Progenitor cell of endocrine pancreas (in vitro differentiated cells): ENCODE results near the gene DUSP22. TPM values are rescaled to one million over a fixed set of nuclear protein-coding genes. Genes with fewer than 3 reads are reported as not detected.

Source experiments
- DNase-seq: peaks from one replicate; pipeline ENCODE4 v3.0.0; 2021; ENCODE audit warnings: low spot score; ENCODE audit not compliant: unreplicated experiment
- H3K27ac Mint-ChIP-seq: 2 replicates; pipeline ENCODE4 v1.8.0; 2021; ENCODE audit warnings: mild to moderate bottlenecking, moderate library complexity, mixed read lengths
- H3K27me3 Mint-ChIP-seq: 2 replicates; pipeline ENCODE4 v1.8.0; 2021; ENCODE audit warnings: mixed read lengths
- H3K36me3 Mint-ChIP-seq: 2 replicates; pipeline ENCODE4 v1.8.0; 2022; ENCODE audit warnings: mixed read lengths; ENCODE audit not compliant: insufficient read depth
- H3K4me1 Mint-ChIP-seq: 2 replicates; pipeline ENCODE4 v1.8.0; 2021; ENCODE audit warnings: low read depth, mixed read lengths
- H3K4me3 Mint-ChIP-seq: 2 replicates; pipeline ENCODE4 v1.8.0; 2021; ENCODE audit warnings: low read depth, mild to moderate bottlenecking, moderate library complexity, mixed read lengths
- H3K9me3 Mint-ChIP-seq: 2 replicates; pipeline ENCODE4 v1.8.0; 2021; ENCODE audit warnings: low read depth, mixed read lengths
- total RNA-seq: library from RNA; stranded (reverse); gene quantifications from 2 replicates; pipeline ENCODE4 v1.2.1, GENCODE V29; 2021
- TF ChIP-seq, protein P1 (sequence below): fragments of 200-600 bp; sonication (generic); IDR thresholded peaks from one replicate; pipeline ENCODE4 v1.5.0; 2021; ENCODE audit warnings: antibody characterized with exemption, mild to moderate bottlenecking; ENCODE audit not compliant: unreplicated experiment

The DUSP22 gene
- total RNA-seq, 1 donor from 2014 or later: 40.4 TPM

GRCh38 chr6:308768-309167, 16.5 kb downstream of the DUSP22 start:
- H3K36me3 Mint-ChIP-seq: peaks cover 5% of the 10 kb centered on the region
- no peak for DNase-seq

DNA sequence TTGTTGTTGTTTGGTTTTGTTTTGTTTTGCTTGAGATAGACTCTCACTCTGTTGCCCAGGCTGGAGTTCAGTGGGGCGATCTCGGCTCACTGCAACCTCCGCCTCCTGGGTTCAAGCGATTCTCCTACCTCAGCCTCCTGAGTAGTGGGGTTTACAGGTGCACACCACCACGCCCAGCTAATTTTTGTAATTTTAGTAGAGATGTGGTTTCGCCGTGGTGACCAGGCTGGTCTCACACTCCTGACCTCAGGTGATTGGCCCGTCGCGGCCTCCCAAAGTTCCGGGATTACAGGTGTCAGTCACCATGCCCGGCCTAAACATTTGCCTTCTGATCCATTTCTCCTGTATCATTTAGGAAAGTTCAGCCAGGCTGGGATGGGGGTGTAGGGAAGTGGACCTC, 17.7 kb downstream of the DUSP22 start:
- H3K27me3 Mint-ChIP-seq: no peaks in the 10 kb centered on the region
- TF ChIP-seq, protein P1, sequence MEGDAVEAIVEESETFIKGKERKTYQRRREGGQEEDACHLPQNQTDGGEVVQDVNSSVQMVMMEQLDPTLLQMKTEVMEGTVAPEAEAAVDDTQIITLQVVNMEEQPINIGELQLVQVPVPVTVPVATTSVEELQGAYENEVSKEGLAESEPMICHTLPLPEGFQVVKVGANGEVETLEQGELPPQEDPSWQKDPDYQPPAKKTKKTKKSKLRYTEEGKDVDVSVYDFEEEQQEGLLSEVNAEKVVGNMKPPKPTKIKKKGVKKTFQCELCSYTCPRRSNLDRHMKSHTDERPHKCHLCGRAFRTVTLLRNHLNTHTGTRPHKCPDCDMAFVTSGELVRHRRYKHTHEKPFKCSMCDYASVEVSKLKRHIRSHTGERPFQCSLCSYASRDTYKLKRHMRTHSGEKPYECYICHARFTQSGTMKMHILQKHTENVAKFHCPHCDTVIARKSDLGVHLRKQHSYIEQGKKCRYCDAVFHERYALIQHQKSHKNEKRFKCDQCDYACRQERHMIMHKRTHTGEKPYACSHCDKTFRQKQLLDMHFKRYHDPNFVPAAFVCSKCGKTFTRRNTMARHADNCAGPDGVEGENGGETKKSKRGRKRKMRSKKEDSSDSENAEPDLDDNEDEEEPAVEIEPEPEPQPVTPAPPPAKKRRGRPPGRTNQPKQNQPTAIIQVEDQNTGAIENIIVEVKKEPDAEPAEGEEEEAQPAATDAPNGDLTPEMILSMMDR: no peak
- H3K4me1 Mint-ChIP-seq: peaks cover 4% of the 10 kb centered on the region
- H3K27ac Mint-ChIP-seq: no peak overlapping the region
- no peak for DNase-seq
- no peak overlapping the region for H3K4me3 Mint-ChIP-seq
- H3K36me3 Mint-ChIP-seq: peaks cover 3% of the 10 kb centered on the region
- H3K9me3 Mint-ChIP-seq: peaks cover 16% of the 10 kb centered on the region

More at GRCh38 chr6:308768-309167, 16.5 kb downstream of the DUSP22 start:
- TF ChIP-seq, protein P1: no peak
- Mint-ChIP-seq H3K4me1 (peaks cover 4% of the 10 kb centered on the region), H3K27me3 (no peaks in the 10 kb centered on the region), H3K4me3 (no peak overlapping the region), H3K9me3 (peaks cover 20% of the 10 kb centered on the region), H3K27ac (no peak overlapping the region)

GRCh38 chr6:310671-311070, 18.4 kb downstream of the DUSP22 start:
- no peaks in the 10 kb centered on the region for H3K27me3 Mint-ChIP-seq
- H3K9me3 Mint-ChIP-seq: peaks cover 17% of the 10 kb centered on the region
- TF ChIP-seq, protein P1: no peak
- H3K4me3 Mint-ChIP-seq: no peak overlapping the region
- no peak overlapping the region for H3K27ac Mint-ChIP-seq
- H3K36me3 Mint-ChIP-seq: peaks cover 3% of the 10 kb centered on the region
- H3K4me1 Mint-ChIP-seq: peaks cover 4% of the 10 kb centered on the region
- DNase-seq: no peak

GRCh38 chr6:311679-312220, 19.5 kb downstream of the DUSP22 start:
- Mint-ChIP-seq H3K27ac (no peak overlapping the region), H3K9me3 (peaks cover 18% of the 10 kb centered on the region)

DNA sequence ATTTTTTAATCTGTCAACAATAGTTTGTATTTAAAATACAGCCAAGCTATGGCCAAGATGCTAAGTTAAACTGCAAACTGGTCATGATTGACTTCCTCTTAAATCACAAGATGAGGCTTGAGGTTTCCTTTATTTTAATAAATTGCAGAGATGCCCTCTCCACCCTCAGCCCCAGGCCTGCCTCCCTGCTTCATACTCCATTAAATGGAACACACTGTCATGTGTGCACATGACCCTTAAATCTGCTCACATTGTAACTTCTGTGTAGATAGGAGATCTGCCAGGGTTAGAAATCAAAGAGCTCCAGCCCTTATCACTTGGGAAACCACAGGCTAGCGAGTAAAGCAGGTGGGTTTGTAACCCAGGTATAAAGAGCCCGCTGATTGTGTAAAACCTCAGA, 20.8 kb downstream of the DUSP22 start:
- Mint-ChIP-seq H3K36me3 (peaks cover 1% of the 10 kb centered on the region), H3K4me3 (no peak overlapping the region), H3K9me3 (peaks cover 17% of the 10 kb centered on the region), H3K4me1 (peaks cover 4% of the 10 kb centered on the region), H3K27ac (no peak overlapping the region), H3K27me3 (no peaks in the 10 kb centered on the region)
- no peak for DNase-seq
- TF ChIP-seq, protein P1: no peak

More at GRCh38 chr6:311679-312220, 19.5 kb downstream of the DUSP22 start:
- H3K4me1 Mint-ChIP-seq: peaks cover 4% of the 10 kb centered on the region
- peaks cover 3% of the 10 kb centered on the region for H3K36me3 Mint-ChIP-seq
- DNase-seq: no peak
- H3K27me3 Mint-ChIP-seq: no peaks in the 10 kb centered on the region
- H3K4me3 Mint-ChIP-seq: no peak overlapping the region
- TF ChIP-seq, protein P1: no peak
